CD14-positive monocyte (primary cell): ENCODE results near the gene TMEM235. TPM values are rescaled to one million over a fixed set of nuclear protein-coding genes. Genes with fewer than 3 reads are reported as not detected.

Experiments
- DNase-seq, 3 donors: peaks; one replicate each; pipeline ENCODE4 v3.0.0-alpha.2; 2011 to 2022
- H2AFZ ChIP-seq: 2 replicates; pipeline ENCODE4 v1.6.0; 2012; ENCODE audit warnings: mild to moderate bottlenecking, low read depth, low read length, inconsistent platforms; ENCODE audit not compliant: insufficient read depth, poor library complexity, severe bottlenecking
- H3K27ac ChIP-seq, 2 donors: 1 replicate in 1 of 2; 2 replicates in 1 of 2; pipeline ENCODE4 v1.5.1; 2012 to 2013; ENCODE audit warnings: low read length in 2 of 2, control low read depth in 1 of 2, inconsistent platforms in 1 of 2, low read depth in 1 of 2, mild to moderate bottlenecking in 1 of 2
- H3K27me3 ChIP-seq, 2 donors: one replicate each; pipeline versions ENCODE4 v1.6.0 to v1.6.1; 2011 to 2013; ENCODE audit warnings: low read length in 2 of 2; ENCODE audit not compliant: control insufficient read depth in 2 of 2, insufficient read depth in 2 of 2
- H3K36me3 ChIP-seq, 2 donors: replicated peaks in 1 of 2; 1 replicate in 1 of 2; 2 replicates in 1 of 2; pipeline versions ENCODE4 v1.5.1 to v1.6.1; 2012 to 2013; ENCODE audit warnings: low read length in 2 of 2, control low read depth in 1 of 2, inconsistent platforms in 1 of 2, mild to moderate bottlenecking in 1 of 2; ENCODE audit not compliant: insufficient read depth in 2 of 2, control insufficient read depth in 1 of 2
- H3K4me1 ChIP-seq, 2 donors: 1 replicate in 1 of 2; 2 replicates in 1 of 2; pipeline versions ENCODE4 v1.5.1 to v1.6.1; 2012 to 2013; ENCODE audit warnings: low read length in 2 of 2, control low read depth in 1 of 2, inconsistent platforms in 1 of 2, mild to moderate bottlenecking in 1 of 2, moderate library complexity in 1 of 2; ENCODE audit not compliant: insufficient read depth in 2 of 2, control insufficient read depth in 1 of 2
- H3K4me2 ChIP-seq: replicated peaks from 2 replicates; pipeline ENCODE3; 2012; ENCODE audit warnings: low read length, moderate library complexity, mild to moderate bottlenecking; ENCODE audit not compliant: poor library complexity, severe bottlenecking; ENCODE audit errors: extremely low read depth
- H3K4me3 ChIP-seq, 3 experiments: fragments of 200-600 bp in 1 of 3; sonication (generic) in 1 of 3; replicated peaks in 1 of 3; 1 replicate in 2 of 3; 2 replicates in 1 of 3; pipeline ENCODE4 v1.5.1; 2011 to 2013; ENCODE audit warnings: low read length in 3 of 3, mild to moderate bottlenecking in 3 of 3, control low read depth in 2 of 3, low read depth in 2 of 3, inconsistent platforms in 1 of 3, moderate library complexity in 1 of 3
- H3K79me2 ChIP-seq: 2 replicates; pipeline ENCODE4 v1.6.0; 2012; ENCODE audit warnings: mild to moderate bottlenecking, control low read depth, inconsistent platforms, low read length, moderate library complexity; ENCODE audit not compliant: insufficient read depth
- H3K9ac ChIP-seq: 2 replicates; pipeline ENCODE4 v1.6.0; 2017; ENCODE audit warnings: low read length, mild to moderate bottlenecking; ENCODE audit not compliant: insufficient read depth, poor library complexity, severe bottlenecking
- H3K9me3 ChIP-seq, 2 donors: replicated peaks in 1 of 2; 1 replicate in 1 of 2; 2 replicates in 1 of 2; pipeline versions ENCODE4 v1.5.1 to v1.6.1; 2012 to 2013; ENCODE audit warnings: low read length in 2 of 2, control low read depth in 1 of 2; ENCODE audit not compliant: control insufficient read depth in 1 of 2, insufficient read depth in 1 of 2
- H4K20me1 ChIP-seq: 2 replicates; pipeline ENCODE4 v1.6.0; 2012; ENCODE audit warnings: mild to moderate bottlenecking, low read length, control low read depth, moderate library complexity; ENCODE audit not compliant: insufficient read depth
- H3K27ac Mint-ChIP-seq, 7 donors: one replicate each; pipeline ENCODE4 v1.8.0; 2020; ENCODE audit warnings: mild to moderate bottlenecking in 7 of 7, mixed read lengths in 7 of 7, moderate library complexity in 6 of 7, inconsistent platforms in 2 of 7
- H3K27me3 Mint-ChIP-seq, 3 donors: one replicate each; pipeline ENCODE4 v1.8.0; 2021 to 2022; ENCODE audit warnings: low read depth in 3 of 3, mild to moderate bottlenecking in 3 of 3, mixed read lengths in 3 of 3, moderate library complexity in 3 of 3, inconsistent platforms in 1 of 3
- H3K36me3 Mint-ChIP-seq, 2 donors: one replicate each; pipeline ENCODE4 v1.8.0; 2020; ENCODE audit warnings: mixed read lengths in 2 of 2, inconsistent platforms in 1 of 2, mild to moderate bottlenecking in 1 of 2
- H3K4me1 Mint-ChIP-seq: one replicate; pipeline ENCODE4 v1.8.0; 2020; ENCODE audit warnings: mild to moderate bottlenecking, mixed read lengths
- H3K4me3 Mint-ChIP-seq, 2 donors: one replicate each; pipeline ENCODE4 v1.8.0; 2020; ENCODE audit warnings: mild to moderate bottlenecking in 2 of 2, mixed read lengths in 2 of 2, moderate library complexity in 1 of 2
- H3K9me3 Mint-ChIP-seq, 7 donors: one replicate each; pipeline ENCODE4 v1.8.0; 2020 to 2022; ENCODE audit warnings: mixed read lengths in 7 of 7, mild to moderate bottlenecking in 6 of 7, moderate library complexity in 6 of 7, inconsistent platforms in 2 of 7
- CTCF ChIP-seq: fragments of 200-600 bp; IDR thresholded peaks from one replicate; pipeline ENCODE4 v1.8.0; 2022; ENCODE audit warnings: antibody characterized with exemption, mild to moderate bottlenecking
- WGBS: methylation state at CpG from one replicate; pipeline ENCODE4 v1.1.5; 2013; ENCODE audit warnings: missing lambda C conversion rate; ENCODE audit not compliant: insufficient coverage; 5-methylcytosine and 5-hydroxymethylcytosine counted together
- intact Hi-C, 2 donors: fragments of 100-400 bp; cut with micrococcal nuclease; formaldehyde crosslinking; loops; one replicate each; pipeline versions ENCODE4 v1.15.0 to v1.15.1; 2023
- polyA plus RNA-seq, 3 donors: library from polyadenylated mRNA; depleted of rRNA in 1 of 3; unstranded in 2 of 3; stranded (reverse) in 1 of 3; fragments of 300-500 nt in 2 of 3; fragments of >200 nt in 1 of 3; fragmentation: Illumina TruSeq in 2 of 3; gene quantifications; 1 replicate in 2 of 3; 2 replicates in 1 of 3; pipeline ENCODE4 v1.2.3, GENCODE V29; 2012 to 2021

The TMEM235 gene
- polyA plus RNA-seq, 3 donors: not detected

GRCh38 chr17:78266771-78267170 lies 35.3 kb downstream of the TMEM235 start:
- Histone ChIP-seq H3K4me3 (no peak overlapping the region), H3K9ac (no peak overlapping the region), H3K27me3 (peaks cover 0 to 4% of the 10 kb centered on the region in 2 donors), H3K4me1 (peaks cover 15 to 21% of the 10 kb centered on the region in 2 donors), H2AFZ (no peak overlapping the region), H3K79me2 (no peaks in the 10 kb centered on the region), H3K27ac (no peak overlapping the region), H3K9me3 (no peaks in the 10 kb centered on the region), H3K4me2 (no peak overlapping the region), H3K36me3 (no peaks in the 10 kb centered on the region), H4K20me1 (no peaks in the 10 kb centered on the region)
- no peak for DNase-seq
- TF ChIP-seq CTCF: no peak
- peaks cover 0 to under 1% of the 10 kb centered on the region in 2 donors for H3K36me3 Mint-ChIP-seq
- no peak overlapping the region for H3K4me3 Mint-ChIP-seq
- intact Hi-C loops: no loop called here
- peaks cover 14% of the 10 kb centered on the region for H3K4me1 Mint-ChIP-seq
- H3K27me3 Mint-ChIP-seq: peaks cover under 1 to 16% (median 3%) of the 10 kb centered on the region in 3 donors
- H3K27ac Mint-ChIP-seq: no peak overlapping the region
- no peaks in the 10 kb centered on the region for H3K9me3 Mint-ChIP-seq
- 87% methylated on average over 7 of the region's 9 CpGs for WGBS

GRCh38 chr17:78267253-78268073 lies 36.0 kb downstream of the TMEM235 start:
- H3K4me2 ChIP-seq: no peak overlapping the region
- 88% methylated on average over 13 of the region's 26 CpGs for WGBS

More at GRCh38 chr17:78267253-78268073, 36.0 kb downstream of the TMEM235 start:
- peaks cover 19% of the 10 kb centered on the region for H3K4me1 Mint-ChIP-seq
- Histone ChIP-seq H3K4me3 (no peak overlapping the region), H4K20me1 (no peaks in the 10 kb centered on the region), H3K27ac (no peak overlapping the region), H3K4me1 (peaks cover 16 to 20% of the 10 kb centered on the region in 2 donors), H3K27me3 (peaks cover 3 to 11% of the 10 kb centered on the region in 2 donors), H3K36me3 (no peaks in the 10 kb centered on the region), H3K79me2 (no peaks in the 10 kb centered on the region), H3K9me3 (no peaks in the 10 kb centered on the region), H3K9ac (no peak overlapping the region), H2AFZ (no peak overlapping the region)
- H3K27me3 Mint-ChIP-seq: peaks cover 7 to 22% (median 8%) of the 10 kb centered on the region in 3 donors
- peaks cover 0 to 3% of the 10 kb centered on the region in 2 donors for H3K36me3 Mint-ChIP-seq
- no peak for TF ChIP-seq CTCF
- H3K27ac Mint-ChIP-seq: no peak overlapping the region
- H3K4me3 Mint-ChIP-seq: no peak overlapping the region
- H3K9me3 Mint-ChIP-seq: no peaks in the 10 kb centered on the region
- intact Hi-C loops: no loop called here
- DNase-seq: no peak
